K562 (cell line): ENCODE results near the gene SAE1. TPM values are rescaled to one million over a fixed set of nuclear protein-coding genes. Genes with fewer than 3 reads are reported as not detected.

ENCODE experiments used
- CSDE1 ChIP-seq, 2 experiments: fragments of 450-650 bp; IDR thresholded peaks; 2 replicates each; pipeline ENCODE4 v1.6.1; 2016; ENCODE audit warnings: mild to moderate bottlenecking in 1 of 2
- RERE ChIP-seq: sonication (generic); formaldehyde crosslinking; IDR thresholded peaks from 2 replicates; pipeline ENCODE4 v1.8.0; 2023; ENCODE audit warnings: missing genetic modification reagents, mild to moderate bottlenecking, borderline replicate concordance
- ZNF592 ChIP-seq: fragments of 450-650 bp; IDR thresholded peaks from 2 replicates; pipeline ENCODE4 v1.6.1; 2017; ENCODE audit warnings: antibody characterized with exemption, mild to moderate bottlenecking
- polyA plus RNA-seq, 8 experiments: library from polyadenylated mRNA; depleted of rRNA in 4 of 8; stranded (reverse) in 5 of 8; unstranded in 3 of 8; fragments of >200 nt; fragmentation: Nextera tagmentation in 2 of 8; fragmentation: Illumina TruSeq in 1 of 8; extraction: Ambion mirVana in 2 of 8; extraction: Trizol in 1 of 8; gene quantifications; 2 replicates each; pipeline versions ENCODE4 v1.2.1 to v1.2.3, GENCODE V29; 2011 to 2014; ENCODE audit warnings: inconsistent platforms in 1 of 8, missing spikeins in 1 of 8
- total RNA-seq, 7 experiments: library from RNA; depleted of rRNA in 6 of 7; stranded (reverse); fragments of >200 nt in 6 of 7; fragmentation: Illumina TruSeq in 2 of 7; extraction: Trizol in 2 of 7; gene quantifications; 2 replicates each; pipeline versions ENCODE4 v1.2.1 to v1.2.3, GENCODE V29; 2011 to 2021; ENCODE audit warnings: low replicate concordance in 1 of 7

Gene SAE1
- total and polyA plus RNA-seq, 9 of the 15 experiments (the other 6 are each of a cell fraction or from before 2014, with no cell fraction given), result 82.8 to 299 (median 217) TPM

- TF ChIP-seq RERE, result no peak
- TF ChIP-seq CSDE1 (IDR thresholded peaks at IDR 0.05), result no peak
- TF ChIP-seq ZNF592, result no peak
Observed at GRCh38 chr19:47142779-47143178, 12.1 kb downstream of the SAE1 start (continued).
